Measurements from ENCODE around the gene ADAMTS10. TPM values are rescaled to one million over a fixed set of nuclear protein-coding genes. Genes with fewer than 3 reads are reported as not detected.
"Not testable (repeated sequence)": the region's sequence is repeated elsewhere in the genome, so short reads cannot be mapped to it uniquely, and the experiment has no call there.

The ADAMTS10 gene
- total RNA-seq, 1 donor from 2014 or later, result 58.7 TPM

DNA sequence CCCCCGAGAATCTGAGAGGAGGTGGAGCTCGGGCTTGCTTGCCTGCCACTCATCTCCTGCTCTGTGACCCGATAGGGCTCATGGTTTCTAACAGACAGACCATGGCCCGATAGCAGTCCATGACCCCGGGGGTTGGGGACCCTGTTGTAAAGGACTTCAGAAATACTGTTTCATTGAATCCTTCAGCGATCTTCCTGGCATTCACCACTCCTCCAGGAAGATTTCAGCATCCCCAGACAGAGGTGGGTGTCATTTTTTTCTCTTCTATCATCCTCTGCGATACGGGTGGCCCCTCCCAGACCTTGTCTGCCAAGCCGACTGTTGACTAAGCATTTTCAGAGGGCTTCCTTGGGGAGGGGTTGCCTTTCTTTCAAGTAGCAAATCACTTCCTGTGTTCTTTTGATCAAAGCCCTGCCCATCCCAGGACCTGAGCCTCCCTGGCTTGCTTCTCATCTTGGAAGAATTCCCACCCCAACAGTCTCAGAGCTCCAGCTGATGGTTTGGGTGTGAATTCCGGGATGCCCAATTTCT lies 35.0 kb downstream of the ADAMTS10 start:
- H3K4me3 Mint-ChIP-seq (ENCODE audit: unreplicated experiment), result no peak overlapping the region
- peaks cover 4% of the 10 kb centered on the region for H3K36me3 Mint-ChIP-seq (ENCODE audit: low read depth, unreplicated experiment)
- H3K27me3 Mint-ChIP-seq (ENCODE audit: unreplicated experiment), result peaks cover 8% of the 10 kb centered on the region
- TF ChIP-seq, protein P1, sequence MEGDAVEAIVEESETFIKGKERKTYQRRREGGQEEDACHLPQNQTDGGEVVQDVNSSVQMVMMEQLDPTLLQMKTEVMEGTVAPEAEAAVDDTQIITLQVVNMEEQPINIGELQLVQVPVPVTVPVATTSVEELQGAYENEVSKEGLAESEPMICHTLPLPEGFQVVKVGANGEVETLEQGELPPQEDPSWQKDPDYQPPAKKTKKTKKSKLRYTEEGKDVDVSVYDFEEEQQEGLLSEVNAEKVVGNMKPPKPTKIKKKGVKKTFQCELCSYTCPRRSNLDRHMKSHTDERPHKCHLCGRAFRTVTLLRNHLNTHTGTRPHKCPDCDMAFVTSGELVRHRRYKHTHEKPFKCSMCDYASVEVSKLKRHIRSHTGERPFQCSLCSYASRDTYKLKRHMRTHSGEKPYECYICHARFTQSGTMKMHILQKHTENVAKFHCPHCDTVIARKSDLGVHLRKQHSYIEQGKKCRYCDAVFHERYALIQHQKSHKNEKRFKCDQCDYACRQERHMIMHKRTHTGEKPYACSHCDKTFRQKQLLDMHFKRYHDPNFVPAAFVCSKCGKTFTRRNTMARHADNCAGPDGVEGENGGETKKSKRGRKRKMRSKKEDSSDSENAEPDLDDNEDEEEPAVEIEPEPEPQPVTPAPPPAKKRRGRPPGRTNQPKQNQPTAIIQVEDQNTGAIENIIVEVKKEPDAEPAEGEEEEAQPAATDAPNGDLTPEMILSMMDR (IDR thresholded peaks at IDR 0.05; ENCODE audit: unreplicated experiment), result no peak
- no peaks in the 10 kb centered on the region for H3K9me3 Mint-ChIP-seq (ENCODE audit: unreplicated experiment)
- DNase-seq (ENCODE audit: low spot score), result no peak
- no peak overlapping the region for H3K27ac Mint-ChIP-seq (ENCODE audit: unreplicated experiment)
- H3K4me1 Mint-ChIP-seq (ENCODE audit: unreplicated experiment), result peaks cover 13% of the 10 kb centered on the region

DNA sequence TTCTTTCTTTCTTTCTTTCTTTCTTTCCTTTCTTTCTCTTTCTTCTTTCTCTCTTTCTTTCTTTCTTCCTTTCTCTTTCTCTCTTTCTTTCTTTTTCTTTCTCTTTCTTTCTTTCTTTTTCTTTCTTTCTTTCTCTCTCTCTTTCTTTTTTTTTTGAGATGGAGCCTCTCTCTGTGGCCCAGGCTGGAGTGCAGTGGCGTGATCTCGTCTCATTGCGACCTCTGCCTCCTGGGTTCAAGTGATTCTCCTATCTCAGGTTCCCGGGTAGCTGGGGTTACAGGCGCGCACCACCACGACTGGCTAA lies 35.9 kb downstream of the ADAMTS10 start:
- H3K9me3 Mint-ChIP-seq (ENCODE audit: unreplicated experiment); DNase-seq (ENCODE audit: low spot score); H3K36me3 Mint-ChIP-seq (ENCODE audit: low read depth, unreplicated experiment); H3K27ac Mint-ChIP-seq (ENCODE audit: unreplicated experiment); H3K4me3 Mint-ChIP-seq (ENCODE audit: unreplicated experiment); H3K27me3 Mint-ChIP-seq (ENCODE audit: unreplicated experiment): not testable (repeated sequence)
- peaks cover 13% of the 10 kb centered on the region for H3K4me1 Mint-ChIP-seq (ENCODE audit: unreplicated experiment)

DNA sequence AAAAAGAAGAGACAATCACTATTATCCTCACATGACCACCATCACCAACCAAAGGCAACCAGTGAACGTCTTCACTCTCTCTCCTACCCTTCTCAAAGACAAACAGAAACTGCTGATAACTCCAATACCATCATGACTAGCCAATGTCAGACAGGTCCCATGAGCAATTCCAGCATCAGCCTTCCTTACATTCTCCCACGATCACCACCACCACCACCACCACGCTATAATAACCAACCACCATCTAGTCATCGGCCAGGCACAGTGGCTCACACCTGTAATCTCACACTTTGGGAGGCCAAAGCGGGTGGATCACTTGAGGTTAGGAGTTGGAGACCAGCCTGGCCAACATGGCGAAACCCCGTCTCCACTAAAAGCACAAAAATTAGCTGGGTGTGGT lies 37.2 kb downstream of the ADAMTS10 start:
- peaks cover 13% of the 10 kb centered on the region for H3K4me1 Mint-ChIP-seq (ENCODE audit: unreplicated experiment)
- H3K27ac Mint-ChIP-seq (ENCODE audit: unreplicated experiment), result no peak overlapping the region
- H3K27me3 Mint-ChIP-seq (ENCODE audit: unreplicated experiment), result peaks cover 5% of the 10 kb centered on the region

DNA sequence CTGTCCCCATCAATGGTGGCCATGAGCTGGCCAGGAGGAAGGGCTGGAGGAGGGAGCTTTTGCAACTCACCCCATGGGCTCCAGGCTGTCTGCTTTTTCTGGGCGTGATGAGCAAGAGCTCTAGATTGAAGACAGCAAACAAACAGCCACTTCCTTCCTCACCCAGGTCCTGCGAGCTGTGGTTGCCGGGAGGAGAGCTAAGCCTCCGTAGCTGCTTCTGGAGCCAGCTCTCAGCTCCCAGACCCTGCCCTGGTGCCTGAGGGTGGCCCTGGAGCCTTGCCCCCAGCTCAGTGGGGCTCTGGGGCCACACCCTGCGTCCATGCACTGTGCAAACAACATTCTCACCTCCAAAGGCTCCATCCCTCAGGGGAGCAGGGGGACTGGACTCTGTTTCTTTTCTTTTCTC lies 39.5 kb downstream of the ADAMTS10 start:
- Mint-ChIP-seq H3K4me3 (ENCODE audit: unreplicated experiment) (no peak overlapping the region), H3K27me3 (ENCODE audit: unreplicated experiment) (peaks cover 7% of the 10 kb centered on the region), H3K9me3 (ENCODE audit: unreplicated experiment) (no peaks in the 10 kb centered on the region), H3K27ac (ENCODE audit: unreplicated experiment) (no peak overlapping the region), H3K36me3 (ENCODE audit: low read depth, unreplicated experiment) (peaks cover 4% of the 10 kb centered on the region), H3K4me1 (ENCODE audit: unreplicated experiment) (peaks cover 3% of the 10 kb centered on the region)
- TF ChIP-seq, protein P1 (IDR thresholded peaks at IDR 0.05; ENCODE audit: unreplicated experiment), result no peak
- DNase-seq (ENCODE audit: low spot score), result no peak

More for the DNA sequence above, 37.2 kb downstream of the ADAMTS10 start:
- TF ChIP-seq, protein P1 (IDR thresholded peaks at IDR 0.05; ENCODE audit: unreplicated experiment), result no peak
- no peak for DNase-seq (ENCODE audit: low spot score)
- Mint-ChIP-seq H3K36me3 (ENCODE audit: low read depth, unreplicated experiment) (peaks cover 4% of the 10 kb centered on the region), H3K9me3 (ENCODE audit: unreplicated experiment) (no peaks in the 10 kb centered on the region), H3K4me3 (ENCODE audit: unreplicated experiment) (peak overlapping the region; percentile 48)

DNA sequence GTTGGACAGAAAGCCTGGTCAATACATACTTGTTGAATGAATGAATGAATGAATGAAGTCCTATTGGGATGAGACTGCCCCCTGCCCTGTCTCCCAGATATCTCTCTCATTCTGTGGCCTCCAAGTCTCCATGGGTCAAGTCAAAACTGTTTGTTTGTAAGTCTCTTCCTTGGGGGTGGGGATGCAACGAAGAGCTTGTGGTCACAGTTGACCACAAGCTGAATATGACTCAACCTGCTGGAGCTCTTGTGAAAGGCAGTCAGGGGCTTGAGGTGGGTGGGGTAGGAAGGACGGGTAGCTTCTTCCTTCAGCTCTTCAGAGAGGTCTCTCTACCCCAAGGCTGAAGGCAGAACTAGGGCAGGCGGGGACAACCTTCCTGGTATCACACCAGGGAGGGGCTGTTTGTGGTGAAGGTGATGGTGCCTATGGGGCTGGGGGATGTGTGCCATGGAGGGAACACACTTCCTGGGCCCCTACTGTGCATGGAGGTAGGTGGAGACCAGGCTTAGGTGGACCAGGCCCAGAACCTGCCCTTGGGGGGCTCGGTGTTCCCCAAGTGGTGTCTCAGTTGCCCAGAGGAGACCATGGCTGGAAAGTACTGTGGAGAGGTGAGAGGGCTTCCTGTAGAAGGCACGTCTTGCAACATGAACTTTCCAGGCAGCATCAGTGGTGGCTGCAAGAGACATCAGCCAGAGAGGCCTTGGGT lies 41.3 kb downstream of the ADAMTS10 start:
- Mint-ChIP-seq H3K9me3 (ENCODE audit: unreplicated experiment) (no peaks in the 10 kb centered on the region), H3K27me3 (ENCODE audit: unreplicated experiment) (peaks cover 7% of the 10 kb centered on the region), H3K27ac (ENCODE audit: unreplicated experiment) (no peak overlapping the region), H3K4me1 (ENCODE audit: unreplicated experiment) (peaks cover 3% of the 10 kb centered on the region), H3K4me3 (ENCODE audit: unreplicated experiment) (no peak overlapping the region), H3K36me3 (ENCODE audit: low read depth, unreplicated experiment) (peaks cover 4% of the 10 kb centered on the region)
- TF ChIP-seq, protein P1 (IDR thresholded peaks at IDR 0.05; ENCODE audit: unreplicated experiment), result no peak
- no peak for DNase-seq (ENCODE audit: low spot score)
